K562 (cell line): Measurements from ENCODE around the gene RASIP1. TPM values are rescaled to one million over a fixed set of nuclear protein-coding genes. Genes with fewer than 3 reads are reported as not detected.

Experiments
- HDAC1 ChIP-seq, 2 experiments: fragments of 450-650 bp; IDR thresholded peaks; 2 replicates each; pipeline ENCODE4 v1.6.1; 2016 to 2017; ENCODE audit warnings: inconsistent platforms in 1 of 2, mild to moderate bottlenecking in 1 of 2, moderate library complexity in 1 of 2
- HDAC3 ChIP-seq: fragments of 450-650 bp; IDR thresholded peaks from 2 replicates; pipeline ENCODE4 v1.6.1; 2018; ENCODE audit warnings: borderline replicate concordance, mild to moderate bottlenecking, moderate library complexity; ENCODE audit not compliant: partially characterized antibody
- JUN ChIP-seq, 2 experiments: sonication (generic) in 1 of 2; formaldehyde crosslinking in 1 of 2; IDR thresholded peaks; 2 replicates each; pipeline versions ENCODE4 v1.6.1 to v1.8.0; 2012 to 2022; ENCODE audit warnings: borderline replicate concordance in 2 of 2, mild to moderate bottlenecking in 2 of 2, improper control_type of control experiment in 1 of 2, low read depth in 1 of 2, low read length in 1 of 2, missing genetic modification reagents in 1 of 2
- JUND ChIP-seq, 2 experiments: IDR thresholded peaks; 2 replicates in 1 of 2; 3 replicates in 1 of 2; pipeline ENCODE4 v1.6.1; 2011; ENCODE audit warnings: borderline replicate concordance in 2 of 2, low read depth in 2 of 2, low read length in 2 of 2, improper control_type of control experiment in 1 of 2, missing biosample characterization in 1 of 2, missing genetic modification characterization in 1 of 2, missing genetic modification reagents in 1 of 2
- KDM5B ChIP-seq: fragments of 200-600 bp; sonication (generic); IDR thresholded peaks from 2 replicates; pipeline ENCODE4 v1.6.1; 2012; ENCODE audit warnings: low read depth, mild to moderate bottlenecking, moderate library complexity, low read length, control low read depth, inconsistent platforms; ENCODE audit not compliant: insufficient replicate concordance
- MAZ ChIP-seq, 2 experiments: fragments of 450-650 bp in 1 of 2; sonication (generic) in 1 of 2; formaldehyde crosslinking; IDR thresholded peaks in 1 of 2; conservative IDR thresholded peaks in 1 of 2; 2 replicates each; pipeline versions ENCODE4 v1.4.0 to v1.5.0; 2020; ENCODE audit warnings: mild to moderate bottlenecking in 1 of 2, missing genetic modification reagents in 1 of 2
- MEIS2 ChIP-seq: fragments of 450-650 bp; IDR thresholded peaks from 2 replicates; pipeline ENCODE4 v1.6.1; 2014; ENCODE audit warnings: mild to moderate bottlenecking; ENCODE audit not compliant: partially characterized antibody
- MTA3 ChIP-seq: fragments of 450-650 bp; formaldehyde crosslinking; IDR thresholded peaks from 2 replicates; pipeline ENCODE4 v1.6.1; 2017; ENCODE audit warnings: mild to moderate bottlenecking, borderline replicate concordance
- NONO ChIP-seq, 2 experiments: fragments of 200-400 bp in 1 of 2; fragments of 450-650 bp in 1 of 2; formaldehyde crosslinking in 1 of 2; IDR thresholded peaks; 2 replicates each; pipeline ENCODE4 v1.6.1; 2017; ENCODE audit warnings: low read depth in 2 of 2, mild to moderate bottlenecking in 2 of 2, moderate library complexity in 2 of 2, low read length in 1 of 2
- POLR2G ChIP-seq: fragments of 200-400 bp; formaldehyde crosslinking; IDR thresholded peaks from 2 replicates; pipeline ENCODE4 v1.6.1; 2017; ENCODE audit warnings: low read depth, mild to moderate bottlenecking, antibody characterized with exemption, low read length, moderate library complexity
- RCOR1 ChIP-seq, 2 experiments: IDR thresholded peaks; 2 replicates each; pipeline ENCODE4 v1.6.1; 2012; ENCODE audit warnings: low read depth in 2 of 2, low read length in 2 of 2, borderline replicate concordance in 1 of 2, improper control_type of control experiment in 1 of 2
- SOX6 ChIP-seq: fragments of 450-650 bp; IDR thresholded peaks from 2 replicates; pipeline ENCODE4 v1.6.1; 2014; ENCODE audit warnings: mild to moderate bottlenecking
- TAL1 ChIP-seq: fragments of 450-650 bp; IDR thresholded peaks from 2 replicates; pipeline ENCODE4 v1.6.1; 2016; ENCODE audit warnings: mild to moderate bottlenecking
- ZNF507 ChIP-seq: conservative IDR thresholded peaks from 2 replicates; pipeline ENCODE4 v1.6.1; 2017; ENCODE audit warnings: missing genetic modification characterization, missing compliant biosample characterization
- polyA plus RNA-seq, 8 experiments: library from polyadenylated mRNA; depleted of rRNA in 4 of 8; stranded (reverse) in 5 of 8; unstranded in 3 of 8; fragments of >200 nt; fragmentation: Nextera tagmentation in 2 of 8; fragmentation: Illumina TruSeq in 1 of 8; extraction: Ambion mirVana in 2 of 8; extraction: Trizol in 1 of 8; gene quantifications; 2 replicates each; pipeline versions ENCODE4 v1.2.1 to v1.2.3, GENCODE V29; 2011 to 2014; ENCODE audit warnings: inconsistent platforms in 1 of 8, missing spikeins in 1 of 8
- total RNA-seq, 7 experiments: library from RNA; depleted of rRNA in 6 of 7; stranded (reverse); fragments of >200 nt in 6 of 7; fragmentation: Illumina TruSeq in 2 of 7; extraction: Trizol in 2 of 7; gene quantifications; 2 replicates each; pipeline versions ENCODE4 v1.2.1 to v1.2.3, GENCODE V29; 2011 to 2021; ENCODE audit warnings: low replicate concordance in 1 of 7
- TF ChIP-seq, protein P1 (sequence below): sonication (generic); formaldehyde crosslinking; IDR thresholded peaks from 2 replicates; pipeline ENCODE4 v1.8.0; 2023; ENCODE audit warnings: mild to moderate bottlenecking, missing genetic modification reagents
- TF ChIP-seq, protein P2 (sequence below), 3 experiments: fragments of 200-800 bp in 1 of 3; fragments of 250-450 bp in 1 of 3; fragments of 450-650 bp in 1 of 3; sonication (Bioruptor Pico) in 1 of 3; sonication (Bioruptor generic) in 1 of 3; formaldehyde crosslinking in 1 of 3; IDR thresholded peaks; 2 replicates each; pipeline versions ENCODE4 v1.6.1 to v1.8.0; 2016 to 2022; ENCODE audit warnings: mild to moderate bottlenecking in 2 of 3, missing genetic modification characterization in 2 of 3, missing compliant biosample characterization in 1 of 3, moderate library complexity in 1 of 3

Gene RASIP1
- total and polyA plus RNA-seq, 9 of the 15 experiments (the other 6 are each of a cell fraction or from before 2014, with no cell fraction given) = 0.20 to 4.7 (median 1.5) TPM

DNA sequence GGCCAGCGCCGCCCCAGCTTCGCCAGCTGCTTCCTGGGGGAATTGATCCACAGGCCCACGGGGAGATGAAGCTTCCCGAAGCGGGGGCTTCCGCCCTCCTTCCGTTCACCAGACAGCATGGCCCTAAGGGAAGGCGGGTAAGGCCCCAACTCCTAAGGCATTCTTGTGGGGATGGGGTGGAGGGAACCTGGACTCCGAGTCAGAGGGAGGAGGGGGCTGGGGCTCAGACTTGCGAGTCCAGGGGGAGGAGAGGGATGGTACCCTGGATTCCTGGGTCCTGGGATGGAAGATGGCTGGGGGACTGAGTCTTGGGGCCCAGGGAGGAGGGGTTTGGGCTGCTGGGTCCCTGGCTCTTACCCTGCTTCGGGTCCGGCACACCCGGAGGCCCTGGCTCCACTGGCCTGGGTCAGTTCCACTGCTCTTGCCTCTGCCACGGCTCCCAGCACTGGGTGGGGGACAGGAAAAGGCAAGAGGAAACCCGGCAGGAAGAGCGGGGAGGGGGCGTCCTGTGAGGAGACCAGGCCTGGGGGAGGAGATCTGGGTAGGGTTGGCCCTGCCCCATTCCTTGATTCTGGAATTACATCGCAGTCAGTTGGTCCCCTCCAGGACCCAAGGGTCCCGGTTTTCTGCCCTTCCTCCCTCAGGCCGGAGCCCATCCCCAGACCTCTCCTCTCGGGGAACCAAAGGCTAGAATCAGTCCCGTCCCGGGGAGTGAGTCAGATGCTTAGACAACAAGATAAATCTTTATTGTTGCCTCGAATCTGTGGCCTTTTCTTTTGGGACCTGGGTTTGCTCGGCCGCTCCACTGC, at the start of gene RASIP1 (continued):
- TF ChIP-seq POLR2G (0 out of 2 replicates have a peak, but pooled peaks have one; percentile 49), HDAC3 (no peak), ZNF507 (tag) (no peak), JUN (IDR thresholded peaks at IDR 0.05; ENCODE audit: borderline replicate concordance, low read depth, low read length) (0 out of 2 replicates have a peak, but pooled peaks have one; percentile 31), JUN (CRISPR knock-in tag; IDR thresholded peaks at IDR 0.05; ENCODE audit: borderline replicate concordance) (no peak), RCOR1 (IDR thresholded peaks at IDR 0.05; ENCODE audit: borderline replicate concordance in 1 of 2, low read depth in 2 of 2, low read length in 2 of 2) (peak in 1 of 2 experiments; percentile 40; a peak in 1 of 4 replicates), NONO (IDR thresholded peaks at IDR 0.05; ENCODE audit: low read depth in 2 of 2, low read length in 1 of 2) (no peak), TAL1 (no peak), MTA3 (no peak), SOX6 (0 out of 2 replicates have a peak, but pooled peaks have one; percentile 12), KDM5B (no peak), JUND (IDR thresholded peaks at IDR 0.05; ENCODE audit: borderline replicate concordance, low read depth, low read length) (0 out of 2 replicates have a peak, but pooled peaks have one; percentile 50), JUND (tag; IDR thresholded peaks at IDR 0.05; ENCODE audit: borderline replicate concordance, low read depth, low read length) (peak; percentile 63; the same call in 1 of the 3 replicates), MAZ (CRISPR knock-in tag; conservative IDR thresholded peaks at IDR 0.05 in 1 of 2, IDR thresholded peaks at IDR 0.05 in 1 of 2) (0 out of 4 replicates have a peak, but pooled peaks of 1 of the 2 experiments have one; percentile 9), MEIS2 (peak; percentile 77), HDAC1 (IDR thresholded peaks at IDR 0.05) (peak in 1 of 2 experiments; percentile 13; a peak in 2 of 4 replicates)
- TF ChIP-seq, protein P1, sequence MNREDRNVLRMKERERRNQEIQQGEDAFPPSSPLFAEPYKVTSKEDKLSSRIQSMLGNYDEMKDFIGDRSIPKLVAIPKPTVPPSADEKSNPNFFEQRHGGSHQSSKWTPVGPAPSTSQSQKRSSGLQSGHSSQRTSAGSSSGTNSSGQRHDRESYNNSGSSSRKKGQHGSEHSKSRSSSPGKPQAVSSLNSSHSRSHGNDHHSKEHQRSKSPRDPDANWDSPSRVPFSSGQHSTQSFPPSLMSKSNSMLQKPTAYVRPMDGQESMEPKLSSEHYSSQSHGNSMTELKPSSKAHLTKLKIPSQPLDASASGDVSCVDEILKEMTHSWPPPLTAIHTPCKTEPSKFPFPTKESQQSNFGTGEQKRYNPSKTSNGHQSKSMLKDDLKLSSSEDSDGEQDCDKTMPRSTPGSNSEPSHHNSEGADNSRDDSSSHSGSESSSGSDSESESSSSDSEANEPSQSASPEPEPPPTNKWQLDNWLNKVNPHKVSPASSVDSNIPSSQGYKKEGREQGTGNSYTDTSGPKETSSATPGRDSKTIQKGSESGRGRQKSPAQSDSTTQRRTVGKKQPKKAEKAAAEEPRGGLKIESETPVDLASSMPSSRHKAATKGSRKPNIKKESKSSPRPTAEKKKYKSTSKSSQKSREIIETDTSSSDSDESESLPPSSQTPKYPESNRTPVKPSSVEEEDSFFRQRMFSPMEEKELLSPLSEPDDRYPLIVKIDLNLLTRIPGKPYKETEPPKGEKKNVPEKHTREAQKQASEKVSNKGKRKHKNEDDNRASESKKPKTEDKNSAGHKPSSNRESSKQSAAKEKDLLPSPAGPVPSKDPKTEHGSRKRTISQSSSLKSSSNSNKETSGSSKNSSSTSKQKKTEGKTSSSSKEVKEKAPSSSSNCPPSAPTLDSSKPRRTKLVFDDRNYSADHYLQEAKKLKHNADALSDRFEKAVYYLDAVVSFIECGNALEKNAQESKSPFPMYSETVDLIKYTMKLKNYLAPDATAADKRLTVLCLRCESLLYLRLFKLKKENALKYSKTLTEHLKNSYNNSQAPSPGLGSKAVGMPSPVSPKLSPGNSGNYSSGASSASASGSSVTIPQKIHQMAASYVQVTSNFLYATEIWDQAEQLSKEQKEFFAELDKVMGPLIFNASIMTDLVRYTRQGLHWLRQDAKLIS = 0 out of 2 replicates have a peak, but pooled peaks have one; percentile 24
- TF ChIP-seq, protein P2, sequence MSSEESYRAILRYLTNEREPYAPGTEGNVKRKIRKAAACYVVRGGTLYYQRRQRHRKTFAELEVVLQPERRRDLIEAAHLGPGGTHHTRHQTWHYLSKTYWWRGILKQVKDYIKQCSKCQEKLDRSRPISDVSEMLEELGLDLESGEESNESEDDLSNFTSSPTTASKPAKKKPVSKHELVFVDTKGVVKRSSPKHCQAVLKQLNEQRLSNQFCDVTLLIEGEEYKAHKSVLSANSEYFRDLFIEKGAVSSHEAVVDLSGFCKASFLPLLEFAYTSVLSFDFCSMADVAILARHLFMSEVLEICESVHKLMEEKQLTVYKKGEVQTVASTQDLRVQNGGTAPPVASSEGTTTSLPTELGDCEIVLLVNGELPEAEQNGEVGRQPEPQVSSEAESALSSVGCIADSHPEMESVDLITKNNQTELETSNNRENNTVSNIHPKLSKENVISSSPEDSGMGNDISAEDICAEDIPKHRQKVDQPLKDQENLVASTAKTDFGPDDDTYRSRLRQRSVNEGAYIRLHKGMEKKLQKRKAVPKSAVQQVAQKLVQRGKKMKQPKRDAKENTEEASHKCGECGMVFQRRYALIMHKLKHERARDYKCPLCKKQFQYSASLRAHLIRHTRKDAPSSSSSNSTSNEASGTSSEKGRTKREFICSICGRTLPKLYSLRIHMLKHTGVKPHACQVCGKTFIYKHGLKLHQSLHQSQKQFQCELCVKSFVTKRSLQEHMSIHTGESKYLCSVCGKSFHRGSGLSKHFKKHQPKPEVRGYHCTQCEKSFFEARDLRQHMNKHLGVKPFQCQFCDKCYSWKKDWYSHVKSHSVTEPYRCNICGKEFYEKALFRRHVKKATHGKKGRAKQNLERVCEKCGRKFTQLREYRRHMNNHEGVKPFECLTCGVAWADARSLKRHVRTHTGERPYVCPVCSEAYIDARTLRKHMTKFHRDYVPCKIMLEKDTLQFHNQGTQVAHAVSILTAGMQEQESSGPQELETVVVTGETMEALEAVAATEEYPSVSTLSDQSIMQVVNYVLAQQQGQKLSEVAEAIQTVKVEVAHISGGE (CRISPR knock-in tag; IDR thresholded peaks at IDR 0.05) = no peak
